Small intestine (tissue), 7 donors: ENCODE data around the gene SLX9. TPM values are rescaled to one million over a fixed set of nuclear protein-coding genes. Genes with fewer than 3 reads are reported as not detected.
"Not testable (repeated sequence)": the region's sequence is repeated elsewhere in the genome, so short reads cannot be mapped to it uniquely, and the experiment has no call there.

Experiments
- DNase-seq, 2 donors: peaks; one replicate each; pipeline versions ENCODE4 v3.0.0 to v3.0.0-alpha.2; 2013
- FAIRE-seq: peaks from 2 replicates; lab custom pipeline; 2012; peaks lifted over from hg19 to GRCh38; lab: Jason Lieb, UNC
- H3K27ac ChIP-seq, 3 donors: one replicate each; pipeline ENCODE4 v1.5.1; 2013; ENCODE audit warnings: low read length in 2 of 3, mild to moderate bottlenecking in 2 of 3, control low read depth in 1 of 3, inconsistent platforms in 1 of 3, low read depth in 1 of 3, moderate library complexity in 1 of 3
- H3K27me3 ChIP-seq, 3 donors: one replicate each; pipeline ENCODE4 v1.6.1; 2013; ENCODE audit warnings: low read length in 3 of 3, inconsistent platforms in 1 of 3; ENCODE audit not compliant: control insufficient read depth in 3 of 3, insufficient read depth in 3 of 3
- H3K36me3 ChIP-seq, 3 donors: one replicate each; pipeline ENCODE4 v1.6.1; 2013; ENCODE audit warnings: low read length in 3 of 3, inconsistent platforms in 1 of 3, low read depth in 1 of 3, mild to moderate bottlenecking in 1 of 3, moderate library complexity in 1 of 3; ENCODE audit not compliant: control insufficient read depth in 3 of 3, insufficient read depth in 2 of 3
- H3K4me1 ChIP-seq, 3 donors: one replicate each; pipeline ENCODE4 v1.6.1; 2013; ENCODE audit warnings: low read length in 2 of 3, inconsistent platforms in 1 of 3, low read depth in 1 of 3, mild to moderate bottlenecking in 1 of 3, moderate library complexity in 1 of 3; ENCODE audit not compliant: control insufficient read depth in 3 of 3, insufficient read depth in 2 of 3
- H3K4me3 ChIP-seq, 3 donors: one replicate each; pipeline ENCODE4 v1.5.1; 2013; ENCODE audit warnings: low read length in 3 of 3, control low read depth in 1 of 3, inconsistent platforms in 1 of 3, low read depth in 1 of 3, mild to moderate bottlenecking in 1 of 3, moderate library complexity in 1 of 3
- H3K9me3 ChIP-seq, 2 donors: one replicate each; pipeline ENCODE4 v1.6.1; 2013; ENCODE audit warnings: low read depth in 1 of 2, low read length in 1 of 2; ENCODE audit not compliant: control insufficient read depth in 2 of 2, insufficient read depth in 1 of 2
- WGBS, 3 donors: extraction: QIAGEN DNeasy Blood & Tissue Kit; methylation state at CpG; one replicate each; pipeline ENCODE4 v1.1.7; 2013; 5-methylcytosine and 5-hydroxymethylcytosine counted together
- polyA plus RNA-seq, 4 donors: library from polyadenylated mRNA; stranded (reverse) in 3 of 4; unstranded in 1 of 4; fragments of 200-250 nt in 3 of 4; fragments of 120-200 nt in 1 of 4; gene quantifications; one replicate each; pipeline versions ENCODE4 v1.2.1 to v1.2.3, GENCODE V29; 2013
- donor health status: healthy with polysubstance abuse.
- donor health status: control.
- donor health status: control.
- donor health status: Bipolar disorder and iron deficiency.
- donor health status: healthy.

The SLX9 gene
- polyA plus RNA-seq, 4 donors = 10.7 to 31.5 (median 24.7) TPM

- DNase-seq = no peak
- no peak overlapping the region for H3K27ac ChIP-seq
- H3K4me1 ChIP-seq = no peaks in the 10 kb centered on the region
- peaks cover 0 to 18% (median 6%) of the 10 kb centered on the region in 3 donors for H3K27me3 ChIP-seq
- 65 to 81% (median 69%) methylated on average over 8 of the region's 8 CpGs for WGBS, 3 donors
- no peaks in the 10 kb centered on the region for H3K9me3 ChIP-seq
- FAIRE-seq = no peak
- H3K4me3 ChIP-seq = no peak overlapping the region
- no peaks in the 10 kb centered on the region for H3K36me3 ChIP-seq
Observed at GRCh38 chr21:45022348-45022675, 82.5 kb downstream of the SLX9 start.

GRCh38 chr21:45022736-45023135, 82.9 kb downstream of the SLX9 start:
- Histone ChIP-seq H3K27me3 (peaks cover 0 to 14% (median 6%) of the 10 kb centered on the region in 3 donors), H3K9me3 (no peaks in the 10 kb centered on the region), H3K27ac (no peak overlapping the region), H3K4me3 (no peak overlapping the region), H3K36me3 (no peaks in the 10 kb centered on the region), H3K4me1 (no peaks in the 10 kb centered on the region)
- DNase-seq = no peak
- 90 to 95% (median 92%) methylated on average over 5 of the region's 5 CpGs for WGBS, 3 donors
- FAIRE-seq = no peak

GRCh38 chr21:45024516-45024915, 84.7 kb downstream of the SLX9 start:
- 85 to 93% (median 86%) methylated on average over 4 of the region's 4 CpGs for WGBS, 3 donors

GRCh38 chr21:45026066-45026745, 86.4 kb downstream of the SLX9 start:
- no peaks in the 10 kb centered on the region for H3K9me3 ChIP-seq
- H3K27ac ChIP-seq = no peak overlapping the region
- WGBS, 3 donors = 89 to 94% (median 90%) methylated on average over 22 of the region's 22 CpGs
- peaks cover 0 to 5% (median 0%) of the 10 kb centered on the region in 3 donors for H3K27me3 ChIP-seq
- peaks cover 0 to under 1% (median 0%) of the 10 kb centered on the region in 3 donors for H3K4me1 ChIP-seq
- no peak overlapping the region for H3K4me3 ChIP-seq
- H3K36me3 ChIP-seq = no peaks in the 10 kb centered on the region
- DNase-seq = no peak
- no peak for FAIRE-seq

More at GRCh38 chr21:45024516-45024915, 84.7 kb downstream of the SLX9 start:
- not testable (repeated sequence) for H3K36me3 ChIP-seq, H3K27me3 ChIP-seq, DNase-seq, H3K4me3 ChIP-seq, H3K27ac ChIP-seq, H3K9me3 ChIP-seq, FAIRE-seq, H3K4me1 ChIP-seq

Other genes with a start within 250 kb of the SLX9 start
- gene KRTAP10-12, start 242.9 kb upstream of the SLX9 start, polyA plus RNA-seq = not detected
- gene TSPEAR, start 228.5 kb upstream of the SLX9 start, polyA plus RNA-seq = under 1 TPM in 3 of 4 donors, not detected in 1; 0.09 to 0.53 (median 0.27) TPM
- 10 to 100 TPM; 30.0 to 75.4 (median 38.7) TPM for gene UBE2G2, start 138.2 kb upstream of the SLX9 start, polyA plus RNA-seq
- gene SUMO3, start 122.0 kb upstream of the SLX9 start, polyA plus RNA-seq = 100 to 1,000 TPM in 1 of 4 donors, 10 to 100 TPM in 3; 70.8 to 105 (median 77.3) TPM
- 100 to 1,000 TPM; 116 to 330 (median 128) TPM for gene PTTG1IP, start 66.3 kb upstream of the SLX9 start, polyA plus RNA-seq
- 10 to 100 TPM in 3 of 4 donors, 1 to 10 TPM in 1; 4.5 to 17.1 (median 15.9) TPM for gene ITGB2, start 19.1 kb upstream of the SLX9 start, polyA plus RNA-seq
- gene ADARB1, start 134.6 kb downstream of the SLX9 start, polyA plus RNA-seq = 1 to 10 TPM; 1.1 to 8.3 (median 3.8) TPM